HepG2 (cell line): ENCODE results near the gene THBS4. TPM values are rescaled to one million over a fixed set of nuclear protein-coding genes. Genes with fewer than 3 reads are reported as not detected.

Experiments
- ATAC-seq: fragments of 200-7000 bp; cut with Tn5 transposase; 3 replicates; pipeline ENCODE4 v1.9.1; 2020; ENCODE audit warnings: mild to moderate bottlenecking, moderate library complexity
- BruUV-seq: library from RNA; stranded (reverse); fragments of 400-500 nt; replicated peaks from 2 replicates; lab custom pipeline; 2021; lab: Mats Ljungman, UMichigan
- CTCF ChIA-PET: fragments of 300-600 bp; formaldehyde crosslinking; extraction: SDS; loops from one replicate; lab custom pipeline; 2021; ENCODE audit warnings: low total read pairs, inconsistent platforms, low intra/inter-chr PET ratio; lab: Yijun Ruan, JAX
- POLR2A ChIA-PET: fragments of 350-600 bp; sonication (Branson Sonifier 250); formaldehyde crosslinking; loops from one replicate; lab custom pipeline; 2020; ENCODE audit warnings: antibody characterized with exemption, inconsistent platforms; lab: Yijun Ruan, JAX
- DNase-seq: peaks from one replicate; pipeline ENCODE4 v3.0.0-alpha.2; 2015; ENCODE audit warnings: low spot score
- FAIRE-seq: peaks from 3 replicates; lab custom pipeline; 2011; peaks lifted over from hg19 to GRCh38; lab: Jason Lieb, UNC
- H2AFZ ChIP-seq: one replicate; pipeline ENCODE4 v1.6.1; 2011; ENCODE audit warnings: low read length, inconsistent platforms
- H3K27ac ChIP-seq: fragments of 300-600 bp; 3 replicates; pipeline ENCODE4 v1.8.0; 2011; ENCODE audit warnings: mixed run types, mild to moderate bottlenecking, mixed read lengths, low read length, inconsistent platforms; ENCODE audit not compliant: insufficient read depth; ENCODE audit errors: extremely low read length
- H3K27me3 ChIP-seq, 2 experiments: fragments of 200-600 bp in 1 of 2; 2 replicates in 1 of 2; 3 replicates in 1 of 2; pipeline versions ENCODE4 v1.6.0 to v1.8.0; 2011; ENCODE audit warnings: low read length in 2 of 2, mild to moderate bottlenecking in 2 of 2, moderate library complexity in 2 of 2, inconsistent platforms in 1 of 2; ENCODE audit not compliant: insufficient read depth in 2 of 2, control insufficient read depth in 1 of 2
- H3K36me3 ChIP-seq, 2 experiments: fragments of 200-600 bp in 1 of 2; replicated peaks in 1 of 2; 2 replicates in 1 of 2; 3 replicates in 1 of 2; pipeline versions ENCODE4 v1.5.1 to v1.8.0; 2011; ENCODE audit warnings: low read length in 2 of 2, inconsistent platforms in 1 of 2; ENCODE audit not compliant: insufficient read depth in 2 of 2, control insufficient read depth in 1 of 2
- H3K4me1 ChIP-seq: 2 replicates; pipeline ENCODE4 v1.5.1; 2012; ENCODE audit warnings: low read length, inconsistent platforms; ENCODE audit not compliant: insufficient read depth
- H3K4me2 ChIP-seq: 2 replicates; pipeline ENCODE4 v1.6.0; 2011; ENCODE audit warnings: low read depth, low read length, inconsistent platforms
- H3K4me3 ChIP-seq, 3 experiments: fragments of 200-600 bp in 1 of 3; sonication (generic), shearing (Covaris generic) in 1 of 3; replicated peaks in 1 of 3; 2 replicates each; pipeline ENCODE4 v1.5.1; 2011 to 2016; ENCODE audit warnings: low read length in 3 of 3, inconsistent platforms in 2 of 3, low read depth in 2 of 3, mild to moderate bottlenecking in 2 of 3, control low read depth in 1 of 3, mixed read lengths in 1 of 3; ENCODE audit not compliant: insufficient read depth in 1 of 3
- H3K79me2 ChIP-seq: one replicate; pipeline ENCODE4 v1.6.1; 2011; ENCODE audit warnings: low read length, inconsistent platforms; ENCODE audit not compliant: insufficient read depth
- H3K9ac ChIP-seq: 2 replicates; pipeline ENCODE4 v1.6.0; 2011; ENCODE audit warnings: mild to moderate bottlenecking, low read depth, low read length, inconsistent platforms; ENCODE audit not compliant: insufficient read depth
- H3K9me3 ChIP-seq: 2 replicates; pipeline ENCODE4 v1.5.1; 2012; ENCODE audit warnings: mild to moderate bottlenecking, low read length
- H4K20me1 ChIP-seq: 2 replicates; pipeline ENCODE4 v1.6.0; 2011; ENCODE audit warnings: inconsistent platforms, mild to moderate bottlenecking, low read length, moderate library complexity; ENCODE audit not compliant: insufficient read depth
- E2F2 ChIP-seq: sonication (generic); formaldehyde crosslinking; IDR thresholded peaks from 2 replicates; pipeline ENCODE4 v1.4.0; 2020; ENCODE audit warnings: missing genetic modification reagents, borderline replicate concordance
- GABPA ChIP-seq, 2 experiments: IDR thresholded peaks; 2 replicates each; pipeline ENCODE4 v1.6.1; 2011 to 2016; ENCODE audit warnings: low read depth in 2 of 2, low read length in 1 of 2, missing biosample characterization in 1 of 2, missing genetic modification characterization in 1 of 2
- HES4 ChIP-seq: sonication (generic); formaldehyde crosslinking; IDR thresholded peaks from 2 replicates; pipeline ENCODE4 v1.9.0; 2021; ENCODE audit warnings: mild to moderate bottlenecking, missing genetic modification reagents, borderline replicate concordance
- IKZF1 ChIP-seq: fragments of 450-650 bp; IDR thresholded peaks from 2 replicates; pipeline ENCODE4 v1.7.1; 2016
- IRF2 ChIP-seq: IDR thresholded peaks from 2 replicates; pipeline ENCODE4 v1.6.1; 2018; ENCODE audit warnings: missing genetic modification reagents, missing compliant biosample characterization
- MYNN ChIP-seq: sonication (generic); formaldehyde crosslinking; IDR thresholded peaks from 2 replicates; pipeline ENCODE4 v1.4.0; 2020; ENCODE audit warnings: mild to moderate bottlenecking, low read depth, missing genetic modification reagents
- RBM39 ChIP-seq: fragments of 200-400 bp; formaldehyde crosslinking; IDR thresholded peaks from one replicate; pipeline ENCODE4 v1.6.1; 2018; ENCODE audit warnings: antibody characterized with exemption, mild to moderate bottlenecking, low read depth, low read length; ENCODE audit not compliant: poor library complexity, severe bottlenecking
- SIX1 ChIP-seq: sonication (generic); formaldehyde crosslinking; IDR thresholded peaks from 2 replicates; pipeline ENCODE4 v1.4.0; 2020; ENCODE audit warnings: missing genetic modification reagents, borderline replicate concordance
- SOX6 ChIP-seq, 2 experiments: fragments of 450-650 bp in 1 of 2; sonication (generic) in 1 of 2; formaldehyde crosslinking in 1 of 2; IDR thresholded peaks; 2 replicates each; pipeline versions ENCODE4 v1.4.0 to v1.6.1; 2017 to 2020; ENCODE audit warnings: antibody characterized with exemption in 1 of 2, mild to moderate bottlenecking in 1 of 2, missing genetic modification reagents in 1 of 2
- ZBTB49 ChIP-seq: sonication (generic); formaldehyde crosslinking; IDR thresholded peaks from 2 replicates; pipeline ENCODE4 v1.4.0; 2020; ENCODE audit warnings: missing genetic modification reagents, borderline replicate concordance
- ZNF383 ChIP-seq: sonication (generic); formaldehyde crosslinking; IDR thresholded peaks from 2 replicates; pipeline ENCODE4 v1.4.0; 2020; ENCODE audit warnings: missing genetic modification reagents, mild to moderate bottlenecking, borderline replicate concordance
- ZNF772 ChIP-seq: sonication (generic); formaldehyde crosslinking; IDR thresholded peaks from 2 replicates; pipeline ENCODE4 v1.5.0; 2020; ENCODE audit warnings: mild to moderate bottlenecking, missing genetic modification reagents
- ZNF850 ChIP-seq: sonication (generic); formaldehyde crosslinking; conservative IDR thresholded peaks from 2 replicates; pipeline ENCODE4 v1.9.0; 2021; ENCODE audit warnings: mild to moderate bottlenecking, missing genetic modification reagents
- WGBS: methylation state at CpG from one replicate; pipeline ENCODE4 v1.1.6; 2017; ENCODE audit warnings: low lambda C conversion rate; 5-methylcytosine and 5-hydroxymethylcytosine counted together
- in situ Hi-C: cut with HindIII; loops from 2 replicates; pipeline ENCODE4 v1.10.0; 2017; ENCODE audit warnings: low pct_unique_long_range_greater_than_20kb; ENCODE audit not compliant: extremely low pct_ligation_motif_present
- intact Hi-C: fragments of 100-400 bp; cut with micrococcal nuclease; formaldehyde crosslinking; loops from one replicate; pipeline ENCODE4 v1.10.0; 2022; ENCODE audit not compliant: unreplicated experiment
- polyA plus RNA-seq, 8 experiments: library from polyadenylated mRNA; depleted of rRNA in 3 of 8; stranded (reverse) in 7 of 8; unstranded in 1 of 8; fragments of >200 nt; fragmentation: Illumina TruSeq in 4 of 8; extraction: Trizol in 4 of 8; gene quantifications; 2 replicates each; pipeline versions ENCODE4 v1.2.1 to v1.2.3, GENCODE V29; 2011 to 2016; ENCODE audit warnings: low read depth in 4 of 8, missing spikeins in 1 of 8, mixed read lengths in 1 of 8; ENCODE audit not compliant: insufficient read depth in 1 of 8
- total RNA-seq, 5 experiments: library from RNA; depleted of rRNA; stranded (reverse); fragments of >200 nt; fragmentation: Illumina TruSeq; extraction: Trizol; gene quantifications; 2 replicates each; pipeline ENCODE4 v1.2.3, GENCODE V29; 2016; ENCODE audit warnings: low read depth in 1 of 5
- TF ChIP-seq, protein P1 (sequence below): sonication (generic); formaldehyde crosslinking; conservative IDR thresholded peaks from 2 replicates; pipeline ENCODE4 v1.4.0; 2020; ENCODE audit warnings: missing genetic modification reagents

THBS4 gene
- total and polyA plus RNA-seq, 2 of the 13 experiments (the other 11 are each of a cell fraction or from before 2014, with no cell fraction given), result 0.60 to 1.2 TPM

DNA sequence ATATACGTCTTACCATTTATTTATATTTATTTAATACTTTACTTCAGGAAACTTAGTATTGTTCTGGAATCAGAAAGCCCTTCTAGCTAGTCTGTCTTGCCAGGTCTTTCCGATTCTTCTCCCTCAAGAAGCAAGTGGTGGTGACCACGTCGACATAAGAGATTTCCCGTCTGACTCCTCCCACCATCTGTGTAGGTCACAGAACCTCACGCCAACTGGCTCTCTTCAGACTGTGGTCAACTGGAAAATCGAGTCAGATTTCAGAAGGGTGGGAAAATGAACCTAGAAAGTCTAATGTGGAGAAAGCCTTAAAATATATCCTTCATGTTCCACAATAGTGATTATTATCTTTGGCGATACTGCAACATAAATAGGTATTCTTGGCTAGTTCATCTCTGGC lies 17.3 kb downstream of the THBS4 start:
- in situ Hi-C loops (no loop called here), intact Hi-C loops (no loop called here)
- H3K9me3 ChIP-seq, result no peaks in the 10 kb centered on the region
- H3K4me1 ChIP-seq, result no peaks in the 10 kb centered on the region
- H3K36me3 ChIP-seq, result no peaks in the 10 kb centered on the region
- no peak overlapping the region for H3K4me2 ChIP-seq
- peaks cover 0 to 26% of the 10 kb centered on the region in 2 experiments; a peak in 3 of 5 replicates for H3K27me3 ChIP-seq
- no peak overlapping the region for H3K27ac ChIP-seq
- no peak overlapping the region for H2AFZ ChIP-seq
- ChIA-PET CTCF (no interaction called here), POLR2A (no interaction called here)
- TF ChIP-seq GABPA (IDR thresholded peaks at IDR 0.05; ENCODE audit: low read depth, low read length) (no peak), GABPA (CRISPR knock-in tag; IDR thresholded peaks at IDR 0.05; ENCODE audit: low read depth) (no peak), RBM39 (no peak), SOX6 (IDR thresholded peaks at IDR 0.05) (no peak), SOX6 (CRISPR knock-in tag; IDR thresholded peaks at IDR 0.05) (no peak), IKZF1 (no peak), E2F2 (CRISPR knock-in tag) (no peak), MYNN (no peak), ZNF383 (CRISPR knock-in tag) (no peak), SIX1 (CRISPR knock-in tag) (no peak), IRF2 (no peak), ZNF850 (CRISPR knock-in tag) (no peak), HES4 (no peak), ZBTB49 (CRISPR knock-in tag) (no peak), ZNF772 (CRISPR knock-in tag) (no peak)
- TF ChIP-seq, protein P1, sequence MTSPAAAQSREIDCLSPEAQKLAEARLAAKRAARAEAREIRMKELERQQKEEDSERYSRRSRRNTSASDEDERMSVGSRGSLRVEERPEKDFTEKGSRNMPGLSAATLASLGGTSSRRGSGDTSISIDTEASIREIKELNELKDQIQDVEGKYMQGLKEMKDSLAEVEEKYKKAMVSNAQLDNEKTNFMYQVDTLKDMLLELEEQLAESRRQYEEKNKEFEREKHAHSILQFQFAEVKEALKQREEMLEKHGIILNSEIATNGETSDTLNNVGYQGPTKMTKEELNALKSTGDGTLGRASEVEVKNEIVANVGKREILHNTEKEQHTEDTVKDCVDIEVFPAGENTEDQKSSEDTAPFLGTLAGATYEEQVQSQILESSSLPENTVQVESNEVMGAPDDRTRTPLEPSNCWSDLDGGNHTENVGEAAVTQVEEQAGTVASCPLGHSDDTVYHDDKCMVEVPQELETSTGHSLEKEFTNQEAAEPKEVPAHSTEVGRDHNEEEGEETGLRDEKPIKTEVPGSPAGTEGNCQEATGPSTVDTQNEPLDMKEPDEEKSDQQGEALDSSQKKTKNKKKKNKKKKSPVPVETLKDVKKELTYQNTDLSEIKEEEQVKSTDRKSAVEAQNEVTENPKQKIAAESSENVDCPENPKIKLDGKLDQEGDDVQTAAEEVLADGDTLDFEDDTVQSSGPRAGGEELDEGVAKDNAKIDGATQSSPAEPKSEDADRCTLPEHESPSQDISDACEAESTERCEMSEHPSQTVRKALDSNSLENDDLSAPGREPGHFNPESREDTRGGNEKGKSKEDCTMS, result no peak
- ATAC-seq (no peak), FAIRE-seq (no peak), DNase-seq (no peak)
- no peak overlapping the region for H3K9ac ChIP-seq
- no TSS peak for BruUV-seq
- H3K4me3 ChIP-seq, result no peak overlapping the region
- no peaks in the 10 kb centered on the region for H3K79me2 ChIP-seq
- H4K20me1 ChIP-seq, result no peaks in the 10 kb centered on the region
- WGBS, result 38% methylated on average over 8 of the region's 8 CpGs
